ENCODE data around the gene KLC1.

Gene KLC1

GRCh38 chr14:103668117-103668516 is 39.1 kb downstream of the KLC1 start:
- DNase-seq (ENCODE audit: insufficient read length, low spot score) (no peak), FAIRE-seq (no peak)
- TF ChIP-seq POLR2A (IDR thresholded peaks at IDR 0.05; ENCODE audit: low read depth, low read length) (no peak), PAX5 (IDR thresholded peaks at IDR 0.05; ENCODE audit: insufficient read depth, low read length, severe bottlenecking) (no peak), SPI1 (IDR thresholded peaks at IDR 0.05; ENCODE audit: low read depth, low read length) (no peak), POU2F2 (IDR thresholded peaks at IDR 0.05; ENCODE audit: low read depth, low read length) (no peak), TAF1 (IDR thresholded peaks at IDR 0.05; ENCODE audit: low read depth, low read length) (no peak), POLR2AphosphoS5 (IDR thresholded peaks at IDR 0.05; ENCODE audit: low read depth, low read length) (no peak)

- DNase-seq (ENCODE audit: insufficient read length, low spot score) (no peak), FAIRE-seq (no peak)
- TF ChIP-seq POU2F2 (IDR thresholded peaks at IDR 0.05; ENCODE audit: low read depth, low read length) (no peak), POLR2A (IDR thresholded peaks at IDR 0.05; ENCODE audit: low read depth, low read length) (no peak), POLR2AphosphoS5 (IDR thresholded peaks at IDR 0.05; ENCODE audit: low read depth, low read length) (no peak), TAF1 (IDR thresholded peaks at IDR 0.05; ENCODE audit: low read depth, low read length) (no peak), PAX5 (IDR thresholded peaks at IDR 0.05; ENCODE audit: insufficient read depth, low read length, severe bottlenecking) (no peak), SPI1 (IDR thresholded peaks at IDR 0.05; ENCODE audit: low read depth, low read length) (no peak)
Measured at GRCh38 chr14:103669370-103669769, 40.4 kb downstream of the KLC1 start.

GRCh38 chr14:103671911-103672310 is 42.9 kb downstream of the KLC1 start:
- DNase-seq (ENCODE audit: insufficient read length, low spot score) (no peak), FAIRE-seq (no peak)
- no peak for TF ChIP-seq POU2F2 (IDR thresholded peaks at IDR 0.05; ENCODE audit: low read depth, low read length)
- no peak for TF ChIP-seq TAF1 (IDR thresholded peaks at IDR 0.05; ENCODE audit: low read depth, low read length)
- TF ChIP-seq POLR2AphosphoS5 (IDR thresholded peaks at IDR 0.05; ENCODE audit: low read depth, low read length), result no peak
- no peak for TF ChIP-seq SPI1 (IDR thresholded peaks at IDR 0.05; ENCODE audit: low read depth, low read length)
- TF ChIP-seq POLR2A (IDR thresholded peaks at IDR 0.05; ENCODE audit: low read depth, low read length), result no peak
- no peak for TF ChIP-seq PAX5 (IDR thresholded peaks at IDR 0.05; ENCODE audit: insufficient read depth, low read length, severe bottlenecking)

- TF ChIP-seq POU2F2 (IDR thresholded peaks at IDR 0.05; ENCODE audit: low read depth, low read length), result no peak
- no peak for TF ChIP-seq POLR2A (IDR thresholded peaks at IDR 0.05; ENCODE audit: low read depth, low read length)
- no peak for TF ChIP-seq PAX5 (IDR thresholded peaks at IDR 0.05; ENCODE audit: insufficient read depth, low read length, severe bottlenecking)
- no peak for TF ChIP-seq POLR2AphosphoS5 (IDR thresholded peaks at IDR 0.05; ENCODE audit: low read depth, low read length)
- TF ChIP-seq SPI1 (IDR thresholded peaks at IDR 0.05; ENCODE audit: low read depth, low read length), result no peak
- DNase-seq (ENCODE audit: insufficient read length, low spot score) (no peak), FAIRE-seq (no peak)
Measured at GRCh38 chr14:103675957-103676356, 46.9 kb downstream of the KLC1 start.

GRCh38 chr14:103676881-103677675 is 48.1 kb downstream of the KLC1 start:
- no peak for TF ChIP-seq TAF1 (IDR thresholded peaks at IDR 0.05; ENCODE audit: low read depth, low read length)
- FAIRE-seq (no peak), DNase-seq (ENCODE audit: insufficient read length, low spot score) (no peak)

- peak; percentile 94 for FAIRE-seq
- no peak for DNase-seq (ENCODE audit: insufficient read length, low spot score)
- peak; percentile 92 for TF ChIP-seq SPI1 (IDR thresholded peaks at IDR 0.05; ENCODE audit: low read depth, low read length)
- no peak for TF ChIP-seq TAF1 (IDR thresholded peaks at IDR 0.05; ENCODE audit: low read depth, low read length)
- TF ChIP-seq POU2F2 (IDR thresholded peaks at IDR 0.05; ENCODE audit: low read depth, low read length), result 0 out of 2 replicates have a peak, but pooled peaks have one; percentile 20
- no peak for TF ChIP-seq POLR2AphosphoS5 (IDR thresholded peaks at IDR 0.05; ENCODE audit: low read depth, low read length)
Measured at GRCh38 chr14:103679351-103679750, 50.3 kb downstream of the KLC1 start.

- TF ChIP-seq PAX5 (IDR thresholded peaks at IDR 0.05; ENCODE audit: insufficient read depth, low read length, severe bottlenecking) (no peak), TAF1 (IDR thresholded peaks at IDR 0.05; ENCODE audit: low read depth, low read length) (no peak), POU2F2 (IDR thresholded peaks at IDR 0.05; ENCODE audit: low read depth, low read length) (no peak), POLR2AphosphoS5 (IDR thresholded peaks at IDR 0.05; ENCODE audit: low read depth, low read length) (no peak), POLR2A (IDR thresholded peaks at IDR 0.05; ENCODE audit: low read depth, low read length) (no peak)
- FAIRE-seq (no peak), DNase-seq (ENCODE audit: insufficient read length, low spot score) (no peak)
Measured at GRCh38 chr14:103680491-103681231, 51.6 kb downstream of the KLC1 start.

GRCh38 chr14:103683139-103683538 is 54.1 kb downstream of the KLC1 start:
- no peak for TF ChIP-seq POU2F2 (IDR thresholded peaks at IDR 0.05; ENCODE audit: low read depth, low read length)
- no peak for TF ChIP-seq PAX5 (IDR thresholded peaks at IDR 0.05; ENCODE audit: insufficient read depth, low read length, severe bottlenecking)
- TF ChIP-seq TAF1 (IDR thresholded peaks at IDR 0.05; ENCODE audit: low read depth, low read length), result no peak
- TF ChIP-seq POLR2A (IDR thresholded peaks at IDR 0.05; ENCODE audit: low read depth, low read length), result no peak
- TF ChIP-seq POLR2AphosphoS5 (IDR thresholded peaks at IDR 0.05; ENCODE audit: low read depth, low read length), result no peak
- TF ChIP-seq SPI1 (IDR thresholded peaks at IDR 0.05; ENCODE audit: low read depth, low read length), result no peak
- FAIRE-seq, result no peak
- DNase-seq (ENCODE audit: insufficient read length, low spot score), result no peak

- FAIRE-seq (no peak), DNase-seq (ENCODE audit: insufficient read length, low spot score) (no peak)
- TF ChIP-seq SPI1 (IDR thresholded peaks at IDR 0.05; ENCODE audit: low read depth, low read length), result no peak
- no peak for TF ChIP-seq TAF1 (IDR thresholded peaks at IDR 0.05; ENCODE audit: low read depth, low read length)
- no peak for TF ChIP-seq PAX5 (IDR thresholded peaks at IDR 0.05; ENCODE audit: insufficient read depth, low read length, severe bottlenecking)
- no peak for TF ChIP-seq POLR2AphosphoS5 (IDR thresholded peaks at IDR 0.05; ENCODE audit: low read depth, low read length)
- no peak for TF ChIP-seq POLR2A (IDR thresholded peaks at IDR 0.05; ENCODE audit: low read depth, low read length)
- no peak for TF ChIP-seq POU2F2 (IDR thresholded peaks at IDR 0.05; ENCODE audit: low read depth, low read length)
Measured at GRCh38 chr14:103684471-103684870, 55.5 kb downstream of the KLC1 start.

Data from GM12891 (cell line).